HepG2 (cell line): ENCODE data around the gene ARFGEF2. TPM values are rescaled to one million over a fixed set of nuclear protein-coding genes. Genes with fewer than 3 reads are reported as not detected.

Experiments used
- KDM5B ChIP-seq: sonication (generic); formaldehyde crosslinking; IDR thresholded peaks from 2 replicates; pipeline ENCODE4 v1.4.0; 2020; ENCODE audit warnings: missing genetic modification reagents, mild to moderate bottlenecking, borderline replicate concordance
- PLRG1 ChIP-seq: fragments of 450-650 bp; conservative IDR thresholded peaks from 2 replicates; pipeline ENCODE4 v1.6.1; 2016
- POGZ ChIP-seq: sonication (generic); formaldehyde crosslinking; IDR thresholded peaks from 2 replicates; pipeline ENCODE4 v1.4.0; 2020; ENCODE audit warnings: mild to moderate bottlenecking, missing genetic modification reagents
- SIX1 ChIP-seq: sonication (generic); formaldehyde crosslinking; IDR thresholded peaks from 2 replicates; pipeline ENCODE4 v1.4.0; 2020; ENCODE audit warnings: missing genetic modification reagents, borderline replicate concordance
- SOX6 ChIP-seq, 2 experiments: fragments of 450-650 bp in 1 of 2; sonication (generic) in 1 of 2; formaldehyde crosslinking in 1 of 2; IDR thresholded peaks; 2 replicates each; pipeline versions ENCODE4 v1.4.0 to v1.6.1; 2017 to 2020; ENCODE audit warnings: antibody characterized with exemption in 1 of 2, mild to moderate bottlenecking in 1 of 2, missing genetic modification reagents in 1 of 2
- ZNF382 ChIP-seq: sonication (generic); formaldehyde crosslinking; IDR thresholded peaks from 2 replicates; pipeline ENCODE4 v1.5.0; 2020; ENCODE audit warnings: missing genetic modification reagents, mild to moderate bottlenecking, borderline replicate concordance
- ZNF549 ChIP-seq: sonication (generic); formaldehyde crosslinking; IDR thresholded peaks from 2 replicates; pipeline ENCODE4 v1.5.0; 2020; ENCODE audit warnings: missing genetic modification reagents
- ZNF703 ChIP-seq: sonication (generic); formaldehyde crosslinking; IDR thresholded peaks from 2 replicates; pipeline ENCODE4 v1.5.1; 2020; ENCODE audit warnings: missing genetic modification reagents, mild to moderate bottlenecking, moderate library complexity, borderline replicate concordance
- ZNF766 ChIP-seq: sonication (generic); formaldehyde crosslinking; IDR thresholded peaks from 2 replicates; pipeline ENCODE4 v1.5.0; 2020; ENCODE audit warnings: missing genetic modification reagents, borderline replicate concordance
- ZNF841 ChIP-seq: sonication (generic); formaldehyde crosslinking; IDR thresholded peaks from 2 replicates; pipeline ENCODE4 v1.8.1; 2023; ENCODE audit warnings: missing genetic modification reagents, borderline replicate concordance
- polyA plus RNA-seq, 8 experiments: library from polyadenylated mRNA; depleted of rRNA in 3 of 8; stranded (reverse) in 7 of 8; unstranded in 1 of 8; fragments of >200 nt; fragmentation: Illumina TruSeq in 4 of 8; extraction: Trizol in 4 of 8; gene quantifications; 2 replicates each; pipeline versions ENCODE4 v1.2.1 to v1.2.3, GENCODE V29; 2011 to 2016; ENCODE audit warnings: low read depth in 4 of 8, missing spikeins in 1 of 8, mixed read lengths in 1 of 8; ENCODE audit not compliant: insufficient read depth in 1 of 8
- total RNA-seq, 5 experiments: library from RNA; depleted of rRNA; stranded (reverse); fragments of >200 nt; fragmentation: Illumina TruSeq; extraction: Trizol; gene quantifications; 2 replicates each; pipeline ENCODE4 v1.2.3, GENCODE V29; 2016; ENCODE audit warnings: low read depth in 1 of 5
- TF ChIP-seq, protein P1 (sequence below): IDR thresholded peaks from 2 replicates; pipeline ENCODE4 v1.6.1; 2018; ENCODE audit warnings: missing genetic modification reagents, mild to moderate bottlenecking, missing compliant biosample characterization
- TF ChIP-seq, protein P2 (sequence below): fragments of 450-650 bp; IDR thresholded peaks from 2 replicates; pipeline ENCODE4 v1.6.1; 2017; ENCODE audit warnings: mild to moderate bottlenecking
- TF ChIP-seq, protein P3 (sequence below): sonication (generic); formaldehyde crosslinking; IDR thresholded peaks from 2 replicates; pipeline ENCODE4 v1.4.0; 2020; ENCODE audit warnings: missing genetic modification reagents
- TF ChIP-seq, protein P4 (sequence below): sonication (generic); formaldehyde crosslinking; IDR thresholded peaks from 2 replicates; pipeline ENCODE4 v1.9.0; 2021; ENCODE audit warnings: missing genetic modification reagents, mild to moderate bottlenecking, borderline replicate concordance
- TF ChIP-seq, protein P5 (sequence below): sonication (generic); formaldehyde crosslinking; IDR thresholded peaks from 2 replicates; pipeline ENCODE4 v1.4.0; 2020; ENCODE audit warnings: missing genetic modification reagents, borderline replicate concordance

ARFGEF2 gene
- total and polyA plus RNA-seq, 2 of the 13 experiments (the other 11 are each of a cell fraction or from before 2014, with no cell fraction given): 44.0 to 60.8 TPM

DNA sequence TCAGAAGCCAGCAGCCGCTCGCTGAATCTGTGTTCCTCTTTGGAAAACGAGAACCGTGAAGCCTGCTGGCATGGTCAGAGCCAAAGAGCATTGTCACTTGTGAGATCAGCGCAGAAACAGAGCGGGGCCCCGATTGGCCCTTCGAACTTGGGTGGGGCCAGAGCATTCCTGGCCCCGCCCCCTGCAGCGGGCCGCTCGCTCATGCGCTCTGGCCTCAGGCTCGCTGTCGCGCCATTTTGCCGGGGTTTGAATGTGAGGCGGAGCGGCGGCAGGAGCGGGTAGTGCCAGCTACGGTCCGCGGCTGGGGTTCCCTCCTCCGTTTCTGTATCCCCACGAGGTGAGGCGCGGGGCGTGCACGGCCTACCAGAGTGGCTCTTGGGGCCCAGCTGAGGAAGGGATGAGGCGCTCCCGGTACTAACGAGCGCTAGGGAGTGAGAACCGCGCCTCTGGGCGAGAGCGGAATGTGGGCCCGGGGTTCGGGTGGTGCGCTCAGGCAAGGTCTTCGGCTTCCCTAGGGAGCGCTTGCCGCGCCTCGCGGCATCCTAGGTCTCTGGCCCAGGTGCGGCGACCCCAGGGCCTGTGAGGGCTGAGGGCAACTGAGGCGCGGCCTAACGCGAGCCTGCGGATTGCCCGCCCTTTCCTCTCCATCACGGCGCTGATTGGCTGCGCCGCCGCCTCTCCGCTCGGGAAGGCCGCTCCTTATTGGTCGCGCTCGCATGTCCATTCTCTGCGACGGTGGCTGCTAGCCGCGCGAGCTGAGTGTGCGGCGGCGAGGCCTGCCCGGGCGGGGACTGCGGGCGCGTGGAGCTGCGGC lies 124.8 kb downstream of the ARFGEF2 start, which contains the start of gene CSE1L (continued):
- TF ChIP-seq, protein P1, sequence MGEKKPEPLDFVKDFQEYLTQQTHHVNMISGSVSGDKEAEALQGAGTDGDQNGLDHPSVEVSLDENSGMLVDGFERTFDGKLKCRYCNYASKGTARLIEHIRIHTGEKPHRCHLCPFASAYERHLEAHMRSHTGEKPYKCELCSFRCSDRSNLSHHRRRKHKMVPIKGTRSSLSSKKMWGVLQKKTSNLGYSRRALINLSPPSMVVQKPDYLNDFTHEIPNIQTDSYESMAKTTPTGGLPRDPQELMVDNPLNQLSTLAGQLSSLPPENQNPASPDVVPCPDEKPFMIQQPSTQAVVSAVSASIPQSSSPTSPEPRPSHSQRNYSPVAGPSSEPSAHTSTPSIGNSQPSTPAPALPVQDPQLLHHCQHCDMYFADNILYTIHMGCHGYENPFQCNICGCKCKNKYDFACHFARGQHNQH (CRISPR knock-in tag): peak; percentile 82
- TF ChIP-seq ZNF841 (CRISPR knock-in tag) (peak; percentile 90; the same call in 1 of the 2 replicates), ZNF766 (CRISPR knock-in tag) (peak; percentile 96; the same call in 1 of the 2 replicates), SIX1 (no peak), POGZ (peak; percentile 14; the same call in 1 of the 2 replicates), ZNF549 (peak; percentile 92), ZNF703 (CRISPR knock-in tag) (peak; percentile 90; the same call in 1 of the 2 replicates), ZNF382 (CRISPR knock-in tag) (no peak), SOX6 (IDR thresholded peaks at IDR 0.05) (no peak), SOX6 (CRISPR knock-in tag; IDR thresholded peaks at IDR 0.05) (peak; percentile 54), PLRG1 (no peak), KDM5B (CRISPR knock-in tag) (peak; percentile 99)
- TF ChIP-seq, protein P2, sequence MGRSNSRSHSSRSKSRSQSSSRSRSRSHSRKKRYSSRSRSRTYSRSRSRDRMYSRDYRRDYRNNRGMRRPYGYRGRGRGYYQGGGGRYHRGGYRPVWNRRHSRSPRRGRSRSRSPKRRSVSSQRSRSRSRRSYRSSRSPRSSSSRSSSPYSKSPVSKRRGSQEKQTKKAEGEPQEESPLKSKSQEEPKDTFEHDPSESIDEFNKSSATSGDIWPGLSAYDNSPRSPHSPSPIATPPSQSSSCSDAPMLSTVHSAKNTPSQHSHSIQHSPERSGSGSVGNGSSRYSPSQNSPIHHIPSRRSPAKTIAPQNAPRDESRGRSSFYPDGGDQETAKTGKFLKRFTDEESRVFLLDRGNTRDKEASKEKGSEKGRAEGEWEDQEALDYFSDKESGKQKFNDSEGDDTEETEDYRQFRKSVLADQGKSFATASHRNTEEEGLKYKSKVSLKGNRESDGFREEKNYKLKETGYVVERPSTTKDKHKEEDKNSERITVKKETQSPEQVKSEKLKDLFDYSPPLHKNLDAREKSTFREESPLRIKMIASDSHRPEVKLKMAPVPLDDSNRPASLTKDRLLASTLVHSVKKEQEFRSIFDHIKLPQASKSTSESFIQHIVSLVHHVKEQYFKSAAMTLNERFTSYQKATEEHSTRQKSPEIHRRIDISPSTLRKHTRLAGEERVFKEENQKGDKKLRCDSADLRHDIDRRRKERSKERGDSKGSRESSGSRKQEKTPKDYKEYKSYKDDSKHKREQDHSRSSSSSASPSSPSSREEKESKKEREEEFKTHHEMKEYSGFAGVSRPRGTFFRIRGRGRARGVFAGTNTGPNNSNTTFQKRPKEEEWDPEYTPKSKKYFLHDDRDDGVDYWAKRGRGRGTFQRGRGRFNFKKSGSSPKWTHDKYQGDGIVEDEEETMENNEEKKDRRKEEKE: no peak
- TF ChIP-seq, protein P3, sequence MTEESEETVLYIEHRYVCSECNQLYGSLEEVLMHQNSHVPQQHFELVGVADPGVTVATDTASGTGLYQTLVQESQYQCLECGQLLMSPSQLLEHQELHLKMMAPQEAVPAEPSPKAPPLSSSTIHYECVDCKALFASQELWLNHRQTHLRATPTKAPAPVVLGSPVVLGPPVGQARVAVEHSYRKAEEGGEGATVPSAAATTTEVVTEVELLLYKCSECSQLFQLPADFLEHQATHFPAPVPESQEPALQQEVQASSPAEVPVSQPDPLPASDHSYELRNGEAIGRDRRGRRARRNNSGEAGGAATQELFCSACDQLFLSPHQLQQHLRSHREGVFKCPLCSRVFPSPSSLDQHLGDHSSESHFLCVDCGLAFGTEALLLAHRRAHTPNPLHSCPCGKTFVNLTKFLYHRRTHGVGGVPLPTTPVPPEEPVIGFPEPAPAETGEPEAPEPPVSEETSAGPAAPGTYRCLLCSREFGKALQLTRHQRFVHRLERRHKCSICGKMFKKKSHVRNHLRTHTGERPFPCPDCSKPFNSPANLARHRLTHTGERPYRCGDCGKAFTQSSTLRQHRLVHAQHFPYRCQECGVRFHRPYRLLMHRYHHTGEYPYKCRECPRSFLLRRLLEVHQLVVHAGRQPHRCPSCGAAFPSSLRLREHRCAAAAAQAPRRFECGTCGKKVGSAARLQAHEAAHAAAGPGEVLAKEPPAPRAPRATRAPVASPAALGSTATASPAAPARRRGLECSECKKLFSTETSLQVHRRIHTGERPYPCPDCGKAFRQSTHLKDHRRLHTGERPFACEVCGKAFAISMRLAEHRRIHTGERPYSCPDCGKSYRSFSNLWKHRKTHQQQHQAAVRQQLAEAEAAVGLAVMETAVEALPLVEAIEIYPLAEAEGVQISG (CRISPR knock-in tag): peak; percentile 86
- TF ChIP-seq, protein P4, sequence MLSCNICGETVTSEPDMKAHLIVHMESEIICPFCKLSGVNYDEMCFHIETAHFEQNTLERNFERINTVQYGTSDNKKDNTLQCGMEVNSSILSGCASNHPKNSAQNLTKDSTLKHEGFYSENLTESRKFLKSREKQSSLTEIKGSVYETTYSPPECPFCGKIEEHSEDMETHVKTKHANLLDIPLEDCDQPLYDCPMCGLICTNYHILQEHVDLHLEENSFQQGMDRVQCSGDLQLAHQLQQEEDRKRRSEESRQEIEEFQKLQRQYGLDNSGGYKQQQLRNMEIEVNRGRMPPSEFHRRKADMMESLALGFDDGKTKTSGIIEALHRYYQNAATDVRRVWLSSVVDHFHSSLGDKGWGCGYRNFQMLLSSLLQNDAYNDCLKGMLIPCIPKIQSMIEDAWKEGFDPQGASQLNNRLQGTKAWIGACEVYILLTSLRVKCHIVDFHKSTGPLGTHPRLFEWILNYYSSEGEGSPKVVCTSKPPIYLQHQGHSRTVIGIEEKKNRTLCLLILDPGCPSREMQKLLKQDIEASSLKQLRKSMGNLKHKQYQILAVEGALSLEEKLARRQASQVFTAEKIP (CRISPR knock-in tag): no peak
- TF ChIP-seq, protein P5, sequence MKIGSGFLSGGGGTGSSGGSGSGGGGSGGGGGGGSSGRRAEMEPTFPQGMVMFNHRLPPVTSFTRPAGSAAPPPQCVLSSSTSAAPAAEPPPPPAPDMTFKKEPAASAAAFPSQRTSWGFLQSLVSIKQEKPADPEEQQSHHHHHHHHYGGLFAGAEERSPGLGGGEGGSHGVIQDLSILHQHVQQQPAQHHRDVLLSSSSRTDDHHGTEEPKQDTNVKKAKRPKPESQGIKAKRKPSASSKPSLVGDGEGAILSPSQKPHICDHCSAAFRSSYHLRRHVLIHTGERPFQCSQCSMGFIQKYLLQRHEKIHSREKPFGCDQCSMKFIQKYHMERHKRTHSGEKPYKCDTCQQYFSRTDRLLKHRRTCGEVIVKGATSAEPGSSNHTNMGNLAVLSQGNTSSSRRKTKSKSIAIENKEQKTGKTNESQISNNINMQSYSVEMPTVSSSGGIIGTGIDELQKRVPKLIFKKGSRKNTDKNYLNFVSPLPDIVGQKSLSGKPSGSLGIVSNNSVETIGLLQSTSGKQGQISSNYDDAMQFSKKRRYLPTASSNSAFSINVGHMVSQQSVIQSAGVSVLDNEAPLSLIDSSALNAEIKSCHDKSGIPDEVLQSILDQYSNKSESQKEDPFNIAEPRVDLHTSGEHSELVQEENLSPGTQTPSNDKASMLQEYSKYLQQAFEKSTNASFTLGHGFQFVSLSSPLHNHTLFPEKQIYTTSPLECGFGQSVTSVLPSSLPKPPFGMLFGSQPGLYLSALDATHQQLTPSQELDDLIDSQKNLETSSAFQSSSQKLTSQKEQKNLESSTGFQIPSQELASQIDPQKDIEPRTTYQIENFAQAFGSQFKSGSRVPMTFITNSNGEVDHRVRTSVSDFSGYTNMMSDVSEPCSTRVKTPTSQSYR (CRISPR knock-in tag): peak; percentile 2
